GM08714 (cell line): Measurements from ENCODE around the gene HOXA5.

Source experiments
- H3K4me3 ChIP-seq: fragments of 200-500 bp; sonication (Bioruptor generic); 2 replicates; pipeline ENCODE4 v1.5.1; 2014; ENCODE audit warnings: mild to moderate bottlenecking, low read length, inconsistent platforms
- ZNF274 ChIP-seq: IDR thresholded peaks from 2 replicates; pipeline ENCODE4 v1.6.1; 2012; ENCODE audit warnings: mild to moderate bottlenecking, low read depth, low read length

HOXA5 gene

DNA sequence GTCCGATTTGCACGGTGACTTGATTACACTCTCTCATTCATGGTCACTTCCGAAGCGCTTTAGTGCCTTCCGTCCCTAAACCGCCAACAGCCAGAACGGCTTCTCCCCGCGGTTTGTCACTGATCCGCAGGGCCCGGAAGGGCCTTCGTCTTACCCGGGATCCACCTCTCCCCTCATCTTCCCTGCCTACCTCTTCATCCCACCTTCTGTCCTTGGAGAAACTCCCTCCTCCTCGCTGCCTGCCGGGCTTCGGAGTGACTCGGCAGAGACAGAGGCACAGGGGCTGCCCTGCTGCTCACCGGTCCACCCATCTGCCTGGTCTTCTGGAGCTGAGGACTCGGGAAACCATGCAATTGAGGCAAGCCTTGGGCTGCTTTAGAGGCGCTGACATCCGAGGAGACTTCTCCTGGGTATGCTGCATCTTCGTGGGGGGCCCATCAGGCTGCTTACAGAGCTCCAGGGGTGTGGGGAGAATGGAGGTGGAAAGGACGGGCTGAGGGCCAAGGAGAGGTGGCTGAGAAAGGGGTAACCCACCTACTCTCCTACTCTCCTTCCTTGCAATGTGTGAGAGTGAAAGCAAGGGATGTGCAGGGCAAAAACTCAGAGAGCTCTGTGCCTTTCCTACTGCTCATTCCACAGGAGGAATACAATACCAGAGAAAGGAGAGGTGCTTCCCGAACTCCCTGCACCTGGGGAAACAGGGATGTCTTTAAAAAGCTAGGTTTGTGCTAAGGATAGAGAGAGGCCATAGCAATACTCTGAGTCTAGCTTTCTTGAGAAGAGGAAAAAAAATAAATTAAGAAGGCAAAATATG, 42.6 kb upstream of the HOXA5 start:
- H3K4me3 ChIP-seq = no peak overlapping the region

GRCh38 chr7:27185013-27185853, 41.8 kb upstream of the HOXA5 start, which contains the start of gene HOXA11:
HOXA11 (minus strand) TSS chr7:27185232; CDS start chr7:27185144, 88 bp downstream.
- TF ChIP-seq ZNF274 = no peak
- peak within 1 kb of the TSS; percentile 12 for H3K4me3 ChIP-seq

More for the DNA sequence above, 42.6 kb upstream of the HOXA5 start:
- TF ChIP-seq ZNF274 = no peak

DNA sequence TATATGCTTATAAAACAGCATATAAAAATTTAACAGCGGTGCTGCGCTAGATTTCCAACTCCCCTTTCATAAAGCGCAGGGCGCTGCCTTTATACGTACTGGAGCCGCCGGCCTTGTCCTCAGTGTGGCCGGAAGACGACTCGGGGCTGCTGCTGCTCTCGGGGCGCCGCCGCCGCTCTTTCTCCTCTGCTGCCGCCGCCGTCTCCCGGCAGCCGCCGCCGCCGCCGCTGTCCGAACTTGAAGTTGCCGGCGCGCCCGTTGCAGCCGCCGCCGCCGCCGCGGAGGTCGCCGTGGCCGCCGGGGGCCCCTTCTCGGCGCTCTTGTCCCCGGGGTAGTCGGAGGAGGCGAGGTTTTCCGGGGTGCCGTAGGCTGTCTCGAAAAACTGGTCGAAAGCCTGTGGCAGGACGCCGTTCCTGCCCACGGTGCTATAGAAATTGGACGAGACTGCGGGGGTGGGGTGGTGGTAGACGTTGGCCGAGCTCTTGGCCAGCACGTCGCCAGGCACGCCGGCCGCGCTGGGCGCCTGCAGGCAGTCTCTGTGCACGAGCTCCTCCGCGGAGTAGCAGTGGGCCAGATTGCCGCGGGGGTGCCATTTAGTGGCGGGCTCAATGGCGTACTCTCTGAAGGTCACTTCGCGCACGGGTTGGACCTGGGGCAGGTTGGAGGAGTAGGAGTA, 41.0 kb upstream of the HOXA5 start:
- peak overlapping the region; percentile 12 for H3K4me3 ChIP-seq
- TF ChIP-seq ZNF274 = no peak

DNA sequence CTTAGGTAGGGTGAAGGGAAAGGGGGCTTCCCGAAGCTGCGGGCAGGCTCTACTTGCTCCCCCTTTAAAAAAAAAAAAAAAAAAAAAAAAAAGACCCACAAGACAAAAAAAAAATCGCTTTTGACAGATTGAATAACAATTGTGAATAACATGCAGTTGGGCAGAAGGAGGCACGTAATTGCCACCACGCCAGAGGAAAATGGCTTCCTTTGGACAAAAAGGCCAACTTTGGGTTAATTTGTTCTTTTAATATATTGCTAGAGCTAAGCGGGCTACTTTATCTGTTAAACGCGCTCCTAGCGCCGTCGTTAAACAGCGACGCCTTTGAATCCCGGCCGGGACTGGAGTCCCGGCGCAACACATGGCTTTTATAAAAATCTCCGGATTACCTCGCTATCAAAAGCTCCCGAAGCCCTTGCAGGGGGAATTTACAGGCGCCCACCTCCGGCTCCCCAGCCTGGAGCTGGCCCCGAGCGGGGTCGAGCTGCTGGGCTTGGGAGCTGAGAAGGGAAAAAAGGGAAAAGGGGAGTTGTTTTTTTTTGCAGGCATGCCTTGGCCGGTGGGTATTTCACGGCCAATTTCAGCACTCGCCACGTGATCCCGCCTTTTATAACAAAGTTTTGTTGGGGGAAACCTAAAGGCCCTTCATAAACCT, 40.3 kb upstream of the HOXA5 start:
- TF ChIP-seq ZNF274 = no peak
- peak overlapping the region; percentile 12 for H3K4me3 ChIP-seq

DNA sequence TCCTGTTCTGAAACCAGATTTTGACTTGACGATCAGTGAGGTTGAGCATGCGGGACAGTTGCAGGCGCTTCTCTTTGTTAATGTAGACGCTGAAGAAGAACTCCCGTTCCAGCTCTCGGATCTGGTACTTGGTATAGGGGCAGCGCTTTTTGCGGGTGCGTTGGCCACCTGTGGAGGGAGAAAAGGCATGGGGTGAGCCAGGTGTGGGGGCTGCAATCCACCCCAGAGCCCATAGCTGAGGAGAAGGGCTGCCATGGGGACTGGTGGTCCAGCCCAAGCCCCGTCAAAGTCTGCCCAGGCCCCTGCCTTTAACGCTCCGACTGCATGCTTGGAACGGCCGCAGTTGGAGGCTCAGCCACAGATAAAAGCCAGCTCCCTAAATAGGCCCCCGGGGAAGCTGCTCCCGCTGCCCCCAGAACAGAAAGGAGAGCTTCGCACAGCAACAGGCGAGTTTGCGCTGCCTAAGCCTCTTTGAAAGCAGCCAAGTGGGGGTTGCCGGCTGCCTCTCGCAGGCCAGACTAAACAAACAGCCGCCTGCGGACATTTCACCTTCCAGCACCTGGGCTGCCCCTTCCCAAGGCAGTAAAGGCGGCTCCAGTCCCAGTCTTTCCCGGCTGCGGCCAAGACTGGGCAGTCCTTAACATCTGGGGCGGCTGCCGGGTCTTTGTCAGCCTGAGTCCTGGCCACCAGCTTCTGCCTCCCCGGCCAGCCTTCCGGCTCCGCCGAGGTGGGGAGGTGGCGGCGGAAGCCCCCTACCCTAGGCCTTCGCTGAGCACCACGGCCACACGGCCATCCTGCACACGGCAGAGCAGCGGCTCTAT, 39.6 kb upstream of the HOXA5 start:
- no peak for TF ChIP-seq ZNF274
- H3K4me3 ChIP-seq = peak overlapping the region; percentile 12; the same call in 1 of the 2 replicates

- no peak for TF ChIP-seq ZNF274
- H3K4me3 ChIP-seq = no peak overlapping the region
These were observed 38.9 kb upstream of the HOXA5 start for GRCh38 chr7:27182285-27182841.

DNA sequence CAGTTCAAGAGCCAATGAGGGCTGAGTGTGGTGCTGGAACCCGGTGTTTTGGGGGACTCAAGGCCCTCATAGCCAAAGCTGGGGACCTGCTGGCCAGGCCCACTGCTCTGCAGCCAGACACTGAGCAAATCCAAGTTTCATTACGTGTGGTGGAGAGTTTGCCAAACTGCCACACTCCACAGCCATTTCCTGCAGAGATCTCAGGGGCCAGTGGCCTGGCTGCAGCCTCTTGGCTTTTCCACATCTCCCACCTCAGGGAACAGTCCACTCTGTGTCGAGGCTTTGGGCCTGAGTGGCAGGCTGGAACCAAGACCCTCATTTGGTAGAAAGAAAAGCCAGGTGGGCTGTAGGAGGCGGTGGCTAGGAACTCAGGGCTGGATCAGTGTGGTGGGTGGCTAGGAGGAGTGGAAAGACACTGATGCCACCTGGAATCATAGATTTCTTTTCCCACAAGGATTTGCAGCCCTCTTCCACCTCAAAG, 38.4 kb upstream of the HOXA5 start:
- no peak for TF ChIP-seq ZNF274
- no peak overlapping the region for H3K4me3 ChIP-seq

- TF ChIP-seq ZNF274 = no peak
- no peak overlapping the region for H3K4me3 ChIP-seq
These were observed 37.2 kb upstream of the HOXA5 start for GRCh38 chr7:27180431-27181420.

DNA sequence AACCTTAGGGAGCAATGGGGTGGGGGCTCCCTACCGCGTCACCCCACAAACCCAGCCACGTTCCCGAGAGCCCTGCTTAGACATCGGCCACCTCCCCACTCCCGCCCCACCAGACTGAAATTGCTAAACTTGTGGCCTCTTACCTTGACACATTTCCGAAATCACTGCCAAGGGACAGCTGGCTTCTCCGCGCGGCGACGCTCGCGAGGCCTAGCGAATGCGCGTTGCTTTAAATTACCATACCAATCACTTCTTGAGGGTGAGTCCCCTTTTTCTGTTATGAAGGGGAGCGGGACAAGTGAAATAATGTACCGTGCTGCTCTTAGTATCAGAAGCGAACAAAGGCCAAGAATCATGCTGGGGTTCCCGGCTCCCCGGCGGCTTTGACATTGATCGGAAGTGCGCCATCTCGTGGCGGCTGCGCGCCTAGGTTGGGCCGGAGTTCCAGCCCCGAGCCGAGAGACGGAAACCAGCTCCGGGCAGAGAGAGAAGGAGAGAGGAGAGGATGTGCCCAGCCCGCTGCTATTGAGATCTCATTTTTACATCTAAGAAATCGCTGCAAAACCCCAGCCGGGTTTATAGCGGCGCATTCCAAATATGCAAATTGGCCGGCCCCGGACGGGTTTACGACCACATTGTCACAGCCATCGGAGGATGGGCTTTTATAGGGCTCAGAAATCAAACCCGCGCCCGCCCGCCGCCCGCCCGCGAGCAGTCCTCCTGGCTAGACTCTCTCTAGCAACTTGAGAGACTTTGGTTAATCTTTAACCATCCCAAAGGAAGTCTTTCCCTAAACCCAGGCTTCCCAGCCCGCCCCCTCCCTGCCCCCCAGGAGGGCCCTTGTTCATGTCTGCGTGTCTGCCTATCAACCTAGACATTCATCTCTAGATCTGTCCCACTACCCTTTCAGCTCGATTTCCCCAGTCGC, 36.3 kb upstream of the HOXA5 start:
- H3K4me3 ChIP-seq = no peak overlapping the region; the same call in 1 of the 2 replicates

DNA sequence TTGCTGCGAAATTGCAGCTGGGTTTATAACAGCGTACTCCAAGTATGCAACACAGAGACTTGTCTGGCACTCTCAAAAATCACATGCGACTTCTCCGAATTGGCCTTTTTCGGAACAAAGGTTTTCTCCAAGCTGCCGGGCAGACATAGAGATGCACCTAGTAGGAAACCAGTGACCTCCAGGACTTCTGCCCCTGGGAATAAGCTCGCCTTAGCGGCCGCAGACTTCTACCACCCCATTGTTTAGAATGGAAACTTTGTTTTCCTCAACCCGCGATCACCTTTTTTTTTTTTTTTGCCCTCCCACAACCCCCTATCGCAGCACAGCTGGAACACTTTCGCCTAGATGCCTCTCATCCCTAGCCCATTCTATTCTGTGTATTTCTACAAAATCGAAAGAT, 35.5 kb upstream of the HOXA5 start:
- TF ChIP-seq ZNF274 = no peak
- no peak overlapping the region; the same call in 1 of the 2 replicates for H3K4me3 ChIP-seq

More for the DNA sequence above, 36.3 kb upstream of the HOXA5 start:
- TF ChIP-seq ZNF274 = no peak
